ENCODE data around the gene ATXN1.

ATXN1 gene

DNA sequence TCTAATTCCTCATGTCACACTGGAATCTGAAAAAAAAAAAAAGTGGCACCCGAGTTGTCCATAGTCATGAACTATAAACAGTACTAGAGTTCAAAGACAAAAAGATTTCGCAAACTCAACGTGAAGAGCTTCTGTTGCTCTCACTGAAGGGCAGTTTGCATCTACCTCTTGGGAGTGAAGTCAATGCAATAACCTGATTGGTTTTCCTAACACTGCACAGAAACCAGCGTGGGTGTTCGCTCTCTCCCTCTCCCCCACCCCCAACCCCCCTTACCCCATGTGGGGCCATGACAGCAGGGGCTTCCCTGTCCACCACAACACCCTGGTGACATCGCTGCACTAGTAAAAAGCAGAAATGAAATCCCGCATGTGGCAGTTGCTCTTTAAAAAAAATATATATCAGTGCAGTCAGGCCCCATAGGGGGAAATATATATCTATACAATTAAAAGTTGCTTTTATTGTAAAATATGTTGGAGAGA, 456.0 kb downstream of the ATXN1 start:
- DNase-seq (ENCODE audit: low spot score) = no peak

DNA sequence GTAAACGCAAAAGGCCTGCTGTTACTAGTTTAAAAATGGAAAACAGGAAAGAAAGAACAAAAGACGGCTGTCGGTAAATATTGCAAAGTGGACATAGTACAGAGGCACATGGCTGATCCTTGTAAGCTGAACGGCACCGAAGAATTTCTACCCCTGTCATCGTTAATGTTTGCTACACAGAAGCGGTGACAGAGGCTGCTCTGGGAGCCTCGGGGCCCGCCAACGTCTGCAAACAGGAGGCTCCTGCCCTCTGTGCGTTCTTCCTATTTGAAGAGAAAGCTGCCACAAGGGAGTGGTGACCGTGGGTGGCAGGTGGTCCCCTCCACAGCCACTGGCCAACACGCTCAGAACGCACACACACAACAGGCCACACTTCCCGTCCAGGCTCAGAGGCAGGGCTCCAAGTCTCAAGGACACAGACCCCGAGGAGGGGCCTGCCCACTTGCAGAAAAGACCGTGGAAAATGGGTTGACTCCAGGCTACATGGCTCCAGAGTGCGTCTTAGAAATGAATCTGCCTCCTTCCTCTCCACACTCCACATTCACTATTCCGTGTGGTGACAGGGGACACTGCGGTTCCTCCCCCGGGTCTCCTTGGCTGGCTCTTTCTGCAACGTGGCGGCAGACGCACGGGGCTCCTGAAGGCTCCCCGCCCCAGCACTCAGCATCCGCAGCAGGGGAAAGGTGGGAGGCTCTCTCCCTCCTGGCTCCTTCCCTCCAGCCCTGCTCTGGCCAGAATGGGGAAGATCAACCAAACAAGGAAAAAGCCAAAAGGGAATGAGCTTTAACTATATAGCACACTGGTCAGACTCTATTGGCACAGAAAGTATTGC, 458.3 kb downstream of the ATXN1 start:
- no peak for DNase-seq (ENCODE audit: low spot score)

DNA sequence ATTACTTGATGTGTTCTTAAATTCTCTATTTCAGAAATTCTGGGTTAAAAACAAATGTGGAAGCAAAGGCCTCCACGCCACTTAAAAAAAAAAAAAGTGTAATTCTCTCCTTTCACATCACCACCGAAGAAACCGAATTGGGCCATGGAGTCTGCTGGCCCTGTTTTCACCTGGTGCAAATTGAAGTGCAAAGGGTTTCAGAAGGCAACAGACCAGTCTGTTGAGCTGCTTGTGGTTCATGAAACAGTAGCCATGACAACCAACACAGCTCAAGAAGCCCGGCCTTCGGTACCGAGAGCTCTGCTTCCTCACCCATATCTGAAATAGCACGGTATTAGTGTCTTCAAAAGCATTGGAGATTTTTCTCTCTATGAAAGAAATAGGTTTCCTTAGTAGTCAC, 459.7 kb downstream of the ATXN1 start:
- no peak for DNase-seq (ENCODE audit: low spot score)

DNA sequence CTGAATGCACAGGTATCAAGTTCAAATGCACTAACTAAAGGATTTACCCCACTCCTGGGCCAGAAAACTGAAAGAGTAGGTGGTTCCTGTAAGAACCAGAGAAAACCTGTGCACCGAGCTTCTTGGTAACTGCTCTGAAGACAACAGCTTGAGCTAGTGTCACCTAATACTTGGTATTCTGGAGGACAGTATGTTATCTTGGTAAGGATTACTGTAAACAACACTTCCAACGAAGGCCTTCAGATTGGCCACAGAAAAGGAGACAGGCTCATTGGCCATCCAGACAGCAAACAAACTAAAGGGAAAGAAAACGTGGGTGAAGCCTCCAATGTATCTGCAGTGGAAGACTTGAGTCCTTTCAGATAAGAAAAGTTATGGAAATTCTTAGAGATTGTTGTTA, 461.4 kb downstream of the ATXN1 start:
- DNase-seq (ENCODE audit: low spot score) = no peak

DNA sequence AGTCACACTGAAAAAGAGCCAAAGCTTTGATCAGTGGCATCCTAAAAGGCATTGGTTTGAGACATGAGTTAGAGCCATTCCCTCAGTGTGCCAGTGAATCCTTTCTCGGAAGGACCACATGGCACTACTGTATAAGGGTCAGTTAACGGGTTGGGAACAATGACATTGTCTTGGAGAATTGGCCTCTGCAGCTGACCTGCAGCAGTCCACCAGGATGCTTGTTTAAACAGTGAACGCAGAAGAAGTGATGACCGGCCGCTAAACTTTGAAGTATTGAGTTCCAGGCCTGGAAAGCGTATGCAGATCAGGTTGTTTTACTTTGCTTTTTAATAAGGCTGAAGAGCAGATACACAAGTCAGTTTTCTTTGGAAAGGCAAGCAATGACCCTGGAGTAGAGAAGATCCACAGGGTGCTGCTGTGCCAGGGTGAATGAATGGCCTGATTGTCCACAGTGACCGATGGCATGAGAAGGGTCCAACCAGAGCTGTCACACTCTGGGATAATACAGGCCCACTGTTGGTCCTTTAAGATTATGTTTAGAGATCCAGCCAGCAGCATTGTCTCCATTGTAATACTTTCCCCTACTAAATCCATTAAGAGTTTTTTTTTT, 465.1 kb downstream of the ATXN1 start:
- DNase-seq (ENCODE audit: low spot score) = no peak

DNA sequence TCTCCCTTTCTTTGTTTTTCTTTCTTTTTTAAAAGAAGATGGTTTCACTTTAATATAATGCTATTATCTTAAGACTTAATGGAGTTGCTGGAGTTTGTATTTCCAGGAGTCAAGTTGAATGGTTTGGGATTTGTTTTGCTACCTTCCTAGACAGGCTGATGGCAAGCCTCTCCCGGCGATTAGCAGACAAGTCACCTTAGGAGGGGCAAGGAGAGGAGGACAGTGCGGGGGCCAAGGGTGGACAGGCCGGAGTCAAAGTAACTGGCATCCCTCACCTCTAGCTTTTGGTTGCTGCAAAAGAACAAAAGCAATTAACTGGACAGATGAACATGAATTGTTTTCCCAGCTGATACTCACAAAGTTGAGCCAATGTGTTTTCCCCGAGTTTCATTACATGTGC, 465.8 kb downstream of the ATXN1 start:
- no peak for DNase-seq (ENCODE audit: low spot score)

DNA sequence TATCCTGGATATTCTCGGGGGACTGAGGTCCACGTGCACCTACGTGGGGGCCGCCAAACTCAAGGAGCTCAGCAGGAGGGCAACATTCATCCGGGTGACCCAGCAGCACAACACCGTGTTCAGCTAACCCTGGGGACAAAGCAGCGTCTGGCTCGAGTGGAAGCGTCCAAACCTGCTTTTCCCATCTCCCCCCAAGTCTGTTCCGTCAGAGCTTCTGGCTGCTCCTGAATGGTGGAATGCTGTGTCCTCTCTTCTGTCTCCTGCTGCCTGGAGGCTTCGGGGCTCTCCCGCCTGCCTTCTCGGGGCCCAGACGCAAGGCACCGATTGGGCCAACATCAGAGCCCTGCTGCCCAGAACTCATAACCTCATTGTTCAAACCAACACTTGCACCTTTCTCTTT, 466.2 kb downstream of the ATXN1 start:
- DNase-seq (ENCODE audit: low spot score) = no peak

DNA sequence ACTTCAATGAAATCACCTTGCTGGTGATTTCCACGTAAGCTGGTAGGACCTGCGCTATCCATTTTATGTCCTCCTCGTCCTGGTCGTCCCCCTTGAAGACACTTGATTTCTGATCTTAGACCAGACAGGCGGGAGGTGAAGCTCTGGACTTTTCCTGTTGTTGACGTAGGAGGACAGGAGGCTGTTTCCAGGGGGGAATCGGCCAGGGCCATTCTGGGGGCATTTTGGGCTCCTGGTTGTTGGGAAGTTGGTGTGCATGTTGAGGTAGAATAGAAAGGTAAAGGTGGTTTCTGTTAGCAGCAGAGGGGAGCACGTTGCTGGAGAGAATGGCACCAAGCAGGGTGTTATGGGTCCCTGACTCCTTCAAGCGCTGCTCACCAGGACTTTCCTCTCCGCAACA, 466.9 kb downstream of the ATXN1 start:
- DNase-seq (ENCODE audit: low spot score) = no peak

DNA sequence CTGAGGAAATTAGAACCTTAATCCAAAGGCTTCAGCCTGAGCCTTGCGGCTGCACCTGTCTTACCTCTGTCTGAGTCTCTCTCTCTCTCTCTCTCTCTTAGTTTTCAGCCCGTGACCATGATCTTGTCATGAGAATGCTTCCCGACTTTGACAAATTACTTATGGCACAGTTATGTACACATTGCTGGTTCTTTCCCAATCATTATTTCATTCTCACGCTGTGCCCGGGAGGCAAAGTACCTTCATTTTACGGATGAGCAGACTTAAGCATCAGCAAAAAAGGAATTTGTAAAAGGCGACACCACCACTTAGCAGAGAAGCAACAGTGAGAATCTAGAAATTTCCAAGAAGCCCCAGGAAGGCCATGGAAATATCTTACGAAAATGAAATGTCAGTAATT, 468.3 kb downstream of the ATXN1 start:
- peak; percentile 46 for DNase-seq (ENCODE audit: low spot score)

DNA sequence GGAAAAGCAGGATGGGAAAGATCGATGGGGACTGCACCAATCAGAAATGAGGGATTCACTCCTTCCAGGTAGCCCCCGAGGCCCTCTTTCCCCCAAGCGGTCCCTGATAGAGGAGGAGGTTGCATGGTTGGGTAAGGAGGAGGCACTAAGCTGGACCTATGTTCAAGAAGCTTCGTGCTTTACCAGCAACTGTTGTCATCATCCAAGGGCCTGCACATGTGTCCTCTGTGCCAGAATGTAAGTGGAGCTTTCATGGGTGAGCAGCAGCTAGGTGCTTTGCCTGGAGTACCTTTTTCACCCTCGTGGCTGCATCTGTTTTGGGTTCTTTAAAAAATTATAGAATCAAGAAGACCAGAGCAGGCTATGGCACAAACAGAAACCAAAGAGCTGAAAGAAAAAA, 468.8 kb downstream of the ATXN1 start:
- no peak for DNase-seq (ENCODE audit: low spot score)

DNA sequence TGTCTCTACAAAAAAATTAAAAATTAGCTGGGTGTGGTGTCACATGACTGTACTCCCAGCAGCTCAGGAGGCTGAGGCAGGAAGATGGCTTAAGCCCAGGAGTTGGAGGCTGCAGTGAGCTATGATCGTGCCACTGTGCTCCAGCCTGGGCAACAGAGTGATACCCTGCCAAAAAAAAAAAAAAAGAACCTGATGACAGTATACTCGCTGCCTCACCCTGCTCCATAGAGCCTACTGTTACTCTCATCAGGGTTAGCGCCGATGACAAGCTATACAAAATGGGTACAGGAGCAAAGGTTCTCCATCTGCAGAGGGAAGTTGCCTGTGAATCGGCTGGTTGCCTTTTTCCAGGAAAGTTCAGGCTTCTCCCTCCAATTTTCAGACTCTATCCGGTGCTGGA, 469.5 kb downstream of the ATXN1 start:
- no peak for DNase-seq (ENCODE audit: low spot score)

DNA sequence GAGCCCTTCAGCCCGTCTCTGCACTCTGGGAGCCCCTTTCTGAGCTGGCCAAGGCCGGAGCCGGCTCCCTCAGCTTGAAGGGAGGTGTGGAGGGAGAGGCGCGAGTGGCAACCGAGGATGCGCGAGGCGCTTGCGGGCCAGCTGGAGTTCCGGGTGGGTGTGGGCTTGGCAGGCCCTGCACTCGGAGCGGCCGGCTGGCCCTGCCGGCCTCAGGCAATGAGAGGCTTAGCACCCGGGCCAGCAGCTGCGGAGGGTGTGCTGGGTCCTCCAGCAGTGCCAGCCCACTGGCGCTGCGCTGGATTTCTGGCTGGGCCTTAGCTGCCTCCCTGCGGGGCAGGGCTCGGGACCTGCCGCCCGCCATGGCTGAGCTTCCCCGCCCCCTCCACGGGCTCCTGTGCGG, 473.1 kb downstream of the ATXN1 start:
- DNase-seq (ENCODE audit: low spot score) = no peak

DNA sequence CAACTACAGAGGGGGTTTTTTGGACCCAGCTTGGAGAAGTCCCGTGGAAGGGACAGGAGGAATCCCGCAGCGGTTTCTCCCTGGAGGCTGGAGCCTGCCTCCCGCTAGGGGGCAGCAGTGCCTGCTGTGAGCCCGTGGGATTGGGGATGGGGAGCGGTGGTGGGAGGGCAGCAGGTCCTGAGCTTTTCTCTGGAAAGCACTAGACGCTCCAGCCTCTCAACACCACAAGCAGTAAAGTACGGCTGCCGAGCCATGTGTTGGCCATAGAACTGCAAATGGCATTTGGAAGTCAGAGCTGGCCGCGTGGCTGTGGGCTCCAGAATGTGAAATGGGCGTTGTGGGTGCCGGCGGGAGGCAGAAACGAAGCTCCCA, 475.1 kb downstream of the ATXN1 start:
- peak; percentile 26 for DNase-seq (ENCODE audit: low spot score)

DNA sequence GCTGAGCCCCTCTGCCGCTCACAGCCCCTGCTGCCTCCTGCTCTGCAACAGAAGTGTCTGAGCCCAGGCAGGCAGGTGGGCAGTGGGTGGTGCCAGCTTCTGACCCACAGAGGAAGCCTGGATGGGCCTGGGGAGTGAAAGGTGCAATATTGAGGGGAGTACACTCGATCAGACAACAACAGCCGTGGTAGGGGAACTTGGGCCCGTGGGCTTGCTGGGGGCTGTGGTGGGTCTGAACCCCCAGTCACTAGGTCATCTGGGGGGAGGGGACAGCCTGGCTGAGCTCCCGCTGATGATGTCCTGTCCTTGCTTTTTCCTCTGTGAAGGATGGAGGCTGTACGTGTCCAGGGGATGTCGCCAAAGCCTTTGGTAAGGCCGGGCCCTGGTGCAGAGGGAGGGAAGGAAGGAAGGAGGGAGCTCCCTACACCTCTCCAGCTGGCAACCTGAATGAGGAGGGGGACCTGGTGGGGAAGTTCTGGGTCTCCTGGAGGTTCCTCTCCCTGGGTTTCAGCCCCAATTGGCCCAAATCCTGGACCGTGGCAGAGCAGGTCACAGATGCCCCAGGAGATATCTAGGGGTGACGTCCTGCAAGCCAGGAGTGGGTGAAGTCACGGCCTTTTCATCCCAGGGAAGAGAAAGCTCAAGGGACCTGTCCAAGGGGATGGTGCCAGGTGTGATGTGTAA, 475.7 kb downstream of the ATXN1 start:
- DNase-seq (ENCODE audit: low spot score) = no peak

DNA sequence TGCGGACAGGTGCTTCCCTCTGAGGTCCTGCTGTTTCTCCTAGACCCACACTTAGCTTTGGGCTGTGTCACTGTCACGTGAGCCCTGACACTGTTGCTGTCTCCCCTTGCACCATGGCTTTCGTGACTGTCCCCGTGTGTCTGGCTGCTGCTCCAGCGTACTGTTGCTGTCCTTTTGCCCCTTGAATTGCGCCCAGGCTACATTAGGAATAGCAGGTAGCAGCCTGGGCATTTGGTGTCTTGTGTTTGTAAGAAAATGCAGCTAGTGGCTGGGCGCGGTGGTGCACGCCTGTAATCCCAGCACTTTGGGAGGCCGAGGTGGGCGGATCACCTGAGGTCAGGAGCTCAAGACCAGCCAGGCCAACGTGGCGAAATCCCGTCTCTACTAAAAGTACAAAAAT, 476.8 kb downstream of the ATXN1 start:
- no peak for DNase-seq (ENCODE audit: low spot score)

DNA sequence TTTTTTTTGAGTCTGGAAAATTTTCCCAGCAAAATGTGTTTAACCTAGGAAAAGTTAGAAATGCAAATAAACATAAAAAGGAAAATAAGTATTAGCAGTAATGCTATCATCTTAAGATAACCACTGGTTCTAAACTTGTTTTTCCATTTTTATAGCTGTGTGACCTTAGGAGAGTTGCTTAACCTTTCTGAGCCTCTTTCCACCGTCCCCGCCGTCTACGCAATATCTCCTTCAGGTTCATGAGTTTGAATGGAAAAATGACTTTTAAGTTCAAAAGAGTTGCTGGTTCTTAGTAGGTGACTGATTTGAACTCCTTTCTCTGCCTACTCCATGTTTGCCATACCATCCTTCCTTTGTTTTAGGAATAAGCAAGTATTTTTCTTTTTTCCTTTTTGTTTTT, 478.9 kb downstream of the ATXN1 start:
- no peak for DNase-seq (ENCODE audit: low spot score)

DNA sequence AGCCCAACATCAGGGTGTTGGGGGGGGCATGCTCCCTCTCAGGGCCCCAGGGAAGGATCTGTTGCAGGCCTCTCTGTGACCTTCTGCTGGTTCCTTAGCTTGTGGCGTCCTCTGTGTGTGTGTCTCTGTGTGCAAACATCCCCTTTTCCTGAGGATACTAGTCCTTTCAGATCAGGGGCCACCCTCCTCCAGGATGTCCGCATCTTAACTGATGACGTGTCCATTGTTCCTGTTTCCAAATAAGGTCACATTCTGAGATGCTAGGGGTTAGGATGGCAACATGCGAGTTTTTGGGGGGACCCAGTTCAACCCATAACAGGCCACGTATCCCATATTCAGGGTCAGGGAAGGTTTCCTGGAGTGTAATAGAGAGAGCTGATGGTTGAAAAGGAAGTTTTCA, 482.0 kb downstream of the ATXN1 start:
- no peak for DNase-seq (ENCODE audit: low spot score)

DNA sequence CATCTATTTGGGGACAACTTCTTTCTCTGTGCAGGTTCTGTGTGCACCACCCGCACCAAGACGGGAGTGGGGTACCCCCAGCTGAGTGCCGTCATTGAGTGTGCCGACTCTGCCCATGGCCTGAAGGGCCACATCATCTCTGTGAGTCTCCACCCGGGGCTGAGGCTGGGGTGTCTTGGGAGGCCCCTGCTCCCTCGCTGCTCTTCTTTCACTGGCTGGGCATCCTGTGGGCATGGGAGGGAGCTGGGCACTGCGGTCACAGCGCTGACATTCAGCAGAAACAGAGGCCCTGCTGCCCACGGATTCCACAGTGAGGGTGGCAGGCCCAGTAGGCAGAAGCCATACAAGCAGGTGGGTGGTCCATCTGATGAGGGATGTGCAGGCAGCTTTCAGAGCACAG, 482.5 kb downstream of the ATXN1 start:
- DNase-seq (ENCODE audit: low spot score) = no peak

DNA sequence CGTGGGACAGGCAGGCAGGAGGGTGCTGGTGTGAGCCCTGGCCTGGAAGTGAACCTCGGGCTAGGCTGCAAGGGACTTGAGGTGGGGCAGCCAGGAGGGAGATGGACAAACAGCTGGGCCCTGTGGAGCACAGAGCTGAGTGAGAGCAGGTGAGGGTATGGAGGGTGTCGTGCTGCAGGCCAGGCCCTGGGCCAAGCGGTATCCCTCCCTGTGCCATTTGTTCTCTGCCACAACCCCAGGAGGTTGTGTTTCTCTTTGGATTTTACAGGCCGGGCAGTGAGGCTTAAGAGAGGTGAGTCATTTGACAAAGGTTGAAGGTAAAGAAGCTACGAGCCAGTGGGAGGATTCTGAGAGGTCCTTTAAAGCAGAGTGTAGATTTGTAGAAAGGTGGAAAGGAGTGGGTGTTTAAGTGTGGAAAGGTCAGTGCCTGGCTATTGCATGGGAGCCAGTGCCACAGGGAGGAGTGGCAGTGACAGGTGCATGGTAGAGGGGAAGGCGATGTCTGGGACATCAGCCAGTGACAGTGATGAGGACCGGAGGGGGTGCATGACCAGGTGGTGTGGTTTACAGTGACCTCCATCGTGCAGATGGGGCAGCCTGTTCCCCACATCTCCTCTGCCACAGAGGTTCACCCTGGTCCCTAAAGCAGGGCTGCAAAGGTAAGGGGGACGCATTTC, 483.1 kb downstream of the ATXN1 start:
- peak; percentile 41 for DNase-seq (ENCODE audit: low spot score)

DNA sequence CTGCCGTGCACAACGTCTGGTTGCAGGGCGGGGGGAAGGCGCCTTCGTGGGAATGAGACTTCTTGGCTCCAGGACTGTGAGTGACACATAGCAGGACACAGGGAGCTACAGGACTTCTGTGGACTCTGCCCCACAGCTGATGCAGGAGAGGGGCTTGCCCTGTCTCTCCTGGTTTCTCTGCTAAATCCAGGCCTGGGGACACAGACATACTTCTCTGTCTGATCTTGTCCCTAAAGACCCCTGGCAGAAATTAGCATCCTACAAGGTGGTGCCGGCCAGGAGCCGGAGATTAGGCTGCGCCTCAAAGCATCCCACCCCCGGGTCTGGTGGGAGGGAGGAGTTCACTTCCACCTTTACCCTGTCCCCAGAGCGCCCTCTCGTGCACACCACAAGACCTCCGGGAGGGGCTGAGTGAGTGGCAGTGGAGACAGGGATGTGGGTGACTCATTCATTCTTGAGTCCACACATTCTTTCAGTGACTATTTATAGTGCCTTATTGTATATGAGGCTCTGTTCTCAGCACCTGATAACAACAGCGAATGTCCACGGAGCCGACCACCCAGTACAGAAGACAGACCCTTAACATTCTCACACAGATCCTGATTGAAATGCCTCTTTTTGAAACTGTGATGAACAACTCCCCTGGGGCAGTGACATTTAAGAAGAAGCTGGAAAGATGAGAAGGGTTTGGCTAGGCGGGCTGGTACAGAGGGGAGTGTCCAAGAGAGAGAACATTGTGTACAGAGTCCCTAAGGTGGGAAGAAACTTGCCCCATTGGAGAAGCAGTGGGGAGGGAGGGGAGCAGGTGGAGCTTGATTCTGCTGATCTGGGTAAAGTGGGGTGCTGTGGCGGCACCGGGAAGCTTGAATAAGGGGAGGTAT, 483.9 kb downstream of the ATXN1 start:
- peak; percentile 83 for DNase-seq (ENCODE audit: low spot score)

DNA sequence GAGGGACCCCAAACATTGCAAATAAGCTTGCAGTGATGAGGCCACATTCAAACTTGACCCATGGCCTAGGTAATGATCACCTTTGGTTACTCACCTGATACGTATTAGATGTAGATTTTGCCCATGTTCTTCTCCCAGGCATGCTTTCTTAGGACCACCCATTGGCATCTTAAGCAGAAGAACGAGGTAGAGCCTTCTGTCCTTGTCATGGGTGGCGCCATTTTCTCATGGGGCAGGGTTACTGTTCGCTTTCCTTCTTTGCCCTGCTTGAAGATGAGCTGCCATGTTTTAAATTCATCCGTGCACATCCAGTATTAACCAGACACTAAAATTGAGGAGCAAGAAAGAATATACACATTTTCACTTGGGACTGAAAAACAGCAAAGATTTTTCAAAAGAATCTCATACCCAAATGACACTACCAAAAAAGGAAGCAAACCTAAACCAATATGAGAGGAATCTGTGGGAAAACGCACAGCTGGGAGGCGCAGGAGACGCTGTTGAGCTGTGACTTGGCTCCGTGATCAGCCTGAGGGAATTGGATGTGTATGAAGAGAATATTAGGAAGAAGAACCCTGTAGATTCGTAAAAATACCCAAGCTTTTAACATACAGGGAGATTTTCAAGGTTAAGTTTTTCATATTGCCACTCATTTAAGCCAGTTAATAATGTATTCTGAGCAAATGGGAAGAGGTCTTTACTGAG, 486.2 kb downstream of the ATXN1 start:
- no peak for DNase-seq (ENCODE audit: low spot score)
